ENCODE data around the gene ELF3.

DNA sequence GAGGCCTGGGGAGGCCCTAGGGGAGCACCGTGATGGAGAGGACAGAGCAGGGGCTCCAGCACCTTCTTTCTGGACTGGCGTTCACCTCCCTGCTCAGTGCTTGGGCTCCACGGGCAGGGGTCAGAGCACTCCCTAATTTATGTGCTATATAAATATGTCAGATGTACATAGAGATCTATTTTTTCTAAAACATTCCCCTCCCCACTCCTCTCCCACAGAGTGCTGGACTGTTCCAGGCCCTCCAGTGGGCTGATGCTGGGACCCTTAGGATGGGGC is 5.2 kb downstream of the ELF3 start:
- TF ChIP-seq, protein P1, sequence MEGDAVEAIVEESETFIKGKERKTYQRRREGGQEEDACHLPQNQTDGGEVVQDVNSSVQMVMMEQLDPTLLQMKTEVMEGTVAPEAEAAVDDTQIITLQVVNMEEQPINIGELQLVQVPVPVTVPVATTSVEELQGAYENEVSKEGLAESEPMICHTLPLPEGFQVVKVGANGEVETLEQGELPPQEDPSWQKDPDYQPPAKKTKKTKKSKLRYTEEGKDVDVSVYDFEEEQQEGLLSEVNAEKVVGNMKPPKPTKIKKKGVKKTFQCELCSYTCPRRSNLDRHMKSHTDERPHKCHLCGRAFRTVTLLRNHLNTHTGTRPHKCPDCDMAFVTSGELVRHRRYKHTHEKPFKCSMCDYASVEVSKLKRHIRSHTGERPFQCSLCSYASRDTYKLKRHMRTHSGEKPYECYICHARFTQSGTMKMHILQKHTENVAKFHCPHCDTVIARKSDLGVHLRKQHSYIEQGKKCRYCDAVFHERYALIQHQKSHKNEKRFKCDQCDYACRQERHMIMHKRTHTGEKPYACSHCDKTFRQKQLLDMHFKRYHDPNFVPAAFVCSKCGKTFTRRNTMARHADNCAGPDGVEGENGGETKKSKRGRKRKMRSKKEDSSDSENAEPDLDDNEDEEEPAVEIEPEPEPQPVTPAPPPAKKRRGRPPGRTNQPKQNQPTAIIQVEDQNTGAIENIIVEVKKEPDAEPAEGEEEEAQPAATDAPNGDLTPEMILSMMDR (IDR thresholded peaks at IDR 0.05; ENCODE audit: low read length): no peak
- no peak for TF ChIP-seq EZH2 (IDR thresholded peaks at IDR 0.05; ENCODE audit: borderline replicate concordance, low read length)
